CD14-positive monocyte (primary cell): ENCODE data around the gene PCBP3. TPM values are rescaled to one million over a fixed set of nuclear protein-coding genes. Genes with fewer than 3 reads are reported as not detected.

Source experiments
- DNase-seq, 3 donors: peaks; one replicate each; pipeline ENCODE4 v3.0.0-alpha.2; 2011 to 2022
- H2AFZ ChIP-seq: 2 replicates; pipeline ENCODE4 v1.6.0; 2012; ENCODE audit warnings: mild to moderate bottlenecking, low read depth, low read length, inconsistent platforms; ENCODE audit not compliant: insufficient read depth, poor library complexity, severe bottlenecking
- H3K27ac ChIP-seq, 2 donors: 1 replicate in 1 of 2; 2 replicates in 1 of 2; pipeline ENCODE4 v1.5.1; 2012 to 2013; ENCODE audit warnings: low read length in 2 of 2, control low read depth in 1 of 2, inconsistent platforms in 1 of 2, low read depth in 1 of 2, mild to moderate bottlenecking in 1 of 2
- H3K27me3 ChIP-seq, 2 donors: one replicate each; pipeline versions ENCODE4 v1.6.0 to v1.6.1; 2011 to 2013; ENCODE audit warnings: low read length in 2 of 2; ENCODE audit not compliant: control insufficient read depth in 2 of 2, insufficient read depth in 2 of 2
- H3K36me3 ChIP-seq, 2 donors: replicated peaks in 1 of 2; 1 replicate in 1 of 2; 2 replicates in 1 of 2; pipeline versions ENCODE4 v1.5.1 to v1.6.1; 2012 to 2013; ENCODE audit warnings: low read length in 2 of 2, control low read depth in 1 of 2, inconsistent platforms in 1 of 2, mild to moderate bottlenecking in 1 of 2; ENCODE audit not compliant: insufficient read depth in 2 of 2, control insufficient read depth in 1 of 2
- H3K4me1 ChIP-seq, 2 donors: 1 replicate in 1 of 2; 2 replicates in 1 of 2; pipeline versions ENCODE4 v1.5.1 to v1.6.1; 2012 to 2013; ENCODE audit warnings: low read length in 2 of 2, control low read depth in 1 of 2, inconsistent platforms in 1 of 2, mild to moderate bottlenecking in 1 of 2, moderate library complexity in 1 of 2; ENCODE audit not compliant: insufficient read depth in 2 of 2, control insufficient read depth in 1 of 2
- H3K4me2 ChIP-seq: replicated peaks from 2 replicates; pipeline ENCODE3; 2012; ENCODE audit warnings: low read length, moderate library complexity, mild to moderate bottlenecking; ENCODE audit not compliant: poor library complexity, severe bottlenecking; ENCODE audit errors: extremely low read depth
- H3K4me3 ChIP-seq, 3 experiments: fragments of 200-600 bp in 1 of 3; sonication (generic) in 1 of 3; replicated peaks in 1 of 3; 1 replicate in 2 of 3; 2 replicates in 1 of 3; pipeline ENCODE4 v1.5.1; 2011 to 2013; ENCODE audit warnings: low read length in 3 of 3, mild to moderate bottlenecking in 3 of 3, control low read depth in 2 of 3, low read depth in 2 of 3, inconsistent platforms in 1 of 3, moderate library complexity in 1 of 3
- H3K79me2 ChIP-seq: 2 replicates; pipeline ENCODE4 v1.6.0; 2012; ENCODE audit warnings: mild to moderate bottlenecking, control low read depth, inconsistent platforms, low read length, moderate library complexity; ENCODE audit not compliant: insufficient read depth
- H3K9ac ChIP-seq: 2 replicates; pipeline ENCODE4 v1.6.0; 2017; ENCODE audit warnings: low read length, mild to moderate bottlenecking; ENCODE audit not compliant: insufficient read depth, poor library complexity, severe bottlenecking
- H3K9me3 ChIP-seq, 2 donors: replicated peaks in 1 of 2; 1 replicate in 1 of 2; 2 replicates in 1 of 2; pipeline versions ENCODE4 v1.5.1 to v1.6.1; 2012 to 2013; ENCODE audit warnings: low read length in 2 of 2, control low read depth in 1 of 2; ENCODE audit not compliant: control insufficient read depth in 1 of 2, insufficient read depth in 1 of 2
- H4K20me1 ChIP-seq: 2 replicates; pipeline ENCODE4 v1.6.0; 2012; ENCODE audit warnings: mild to moderate bottlenecking, low read length, control low read depth, moderate library complexity; ENCODE audit not compliant: insufficient read depth
- H3K27ac Mint-ChIP-seq, 7 donors: one replicate each; pipeline ENCODE4 v1.8.0; 2020; ENCODE audit warnings: mild to moderate bottlenecking in 7 of 7, mixed read lengths in 7 of 7, moderate library complexity in 6 of 7, inconsistent platforms in 2 of 7
- H3K27me3 Mint-ChIP-seq, 3 donors: one replicate each; pipeline ENCODE4 v1.8.0; 2021 to 2022; ENCODE audit warnings: low read depth in 3 of 3, mild to moderate bottlenecking in 3 of 3, mixed read lengths in 3 of 3, moderate library complexity in 3 of 3, inconsistent platforms in 1 of 3
- H3K36me3 Mint-ChIP-seq, 2 donors: one replicate each; pipeline ENCODE4 v1.8.0; 2020; ENCODE audit warnings: mixed read lengths in 2 of 2, inconsistent platforms in 1 of 2, mild to moderate bottlenecking in 1 of 2
- H3K4me1 Mint-ChIP-seq: one replicate; pipeline ENCODE4 v1.8.0; 2020; ENCODE audit warnings: mild to moderate bottlenecking, mixed read lengths
- H3K4me3 Mint-ChIP-seq, 2 donors: one replicate each; pipeline ENCODE4 v1.8.0; 2020; ENCODE audit warnings: mild to moderate bottlenecking in 2 of 2, mixed read lengths in 2 of 2, moderate library complexity in 1 of 2
- H3K9me3 Mint-ChIP-seq, 7 donors: one replicate each; pipeline ENCODE4 v1.8.0; 2020 to 2022; ENCODE audit warnings: mixed read lengths in 7 of 7, mild to moderate bottlenecking in 6 of 7, moderate library complexity in 6 of 7, inconsistent platforms in 2 of 7
- WGBS: methylation state at CpG from one replicate; pipeline ENCODE4 v1.1.5; 2013; ENCODE audit warnings: missing lambda C conversion rate; ENCODE audit not compliant: insufficient coverage; 5-methylcytosine and 5-hydroxymethylcytosine counted together
- intact Hi-C, 2 donors: fragments of 100-400 bp; cut with micrococcal nuclease; formaldehyde crosslinking; loops; one replicate each; pipeline versions ENCODE4 v1.15.0 to v1.15.1; 2023
- polyA plus RNA-seq, 3 donors: library from polyadenylated mRNA; depleted of rRNA in 1 of 3; unstranded in 2 of 3; stranded (reverse) in 1 of 3; fragments of 300-500 nt in 2 of 3; fragments of >200 nt in 1 of 3; fragmentation: Illumina TruSeq in 2 of 3; gene quantifications; 1 replicate in 2 of 3; 2 replicates in 1 of 3; pipeline ENCODE4 v1.2.3, GENCODE V29; 2012 to 2021
- TF ChIP-seq, protein P1 (sequence below): fragments of 200-600 bp; IDR thresholded peaks from one replicate; pipeline ENCODE4 v1.8.0; 2022; ENCODE audit warnings: antibody characterized with exemption, mild to moderate bottlenecking

The PCBP3 gene
- polyA plus RNA-seq, 3 donors, result 0.34 to 0.49 TPM; not detected in 1

DNA sequence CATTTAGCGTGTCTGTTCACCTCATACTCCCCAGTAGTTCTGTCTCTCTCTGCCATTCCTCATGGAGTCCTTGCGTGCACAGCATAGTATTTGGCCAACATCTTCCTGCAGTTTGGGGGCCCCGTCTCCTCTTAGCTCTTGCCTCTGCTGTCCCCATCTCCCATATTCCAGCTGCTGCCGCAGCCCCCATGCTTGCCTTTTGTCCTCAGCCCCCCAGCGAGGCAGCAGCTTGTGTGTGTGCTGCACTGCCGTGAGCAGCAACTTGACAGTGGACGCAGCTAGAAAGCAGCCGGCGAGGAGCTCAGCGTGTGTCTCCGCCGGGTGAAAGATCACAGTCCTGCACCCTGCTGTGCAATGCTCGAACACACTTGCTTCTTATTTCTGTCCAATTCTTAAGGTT lies 173.8 kb downstream of the PCBP3 start:
- DNase-seq, result peak in 1 of 3 donors; percentile 4
- no peak overlapping the region for H3K27ac ChIP-seq
- peaks cover 29% of the 10 kb centered on the region for H3K4me1 Mint-ChIP-seq
- H3K36me3 Mint-ChIP-seq, result no peaks in the 10 kb centered on the region
- no peak overlapping the region for H3K9ac ChIP-seq
- no peaks in the 10 kb centered on the region for H3K79me2 ChIP-seq
- no peak overlapping the region for H3K4me3 Mint-ChIP-seq
- no peak overlapping the region for H2AFZ ChIP-seq
- TF ChIP-seq, protein P1, sequence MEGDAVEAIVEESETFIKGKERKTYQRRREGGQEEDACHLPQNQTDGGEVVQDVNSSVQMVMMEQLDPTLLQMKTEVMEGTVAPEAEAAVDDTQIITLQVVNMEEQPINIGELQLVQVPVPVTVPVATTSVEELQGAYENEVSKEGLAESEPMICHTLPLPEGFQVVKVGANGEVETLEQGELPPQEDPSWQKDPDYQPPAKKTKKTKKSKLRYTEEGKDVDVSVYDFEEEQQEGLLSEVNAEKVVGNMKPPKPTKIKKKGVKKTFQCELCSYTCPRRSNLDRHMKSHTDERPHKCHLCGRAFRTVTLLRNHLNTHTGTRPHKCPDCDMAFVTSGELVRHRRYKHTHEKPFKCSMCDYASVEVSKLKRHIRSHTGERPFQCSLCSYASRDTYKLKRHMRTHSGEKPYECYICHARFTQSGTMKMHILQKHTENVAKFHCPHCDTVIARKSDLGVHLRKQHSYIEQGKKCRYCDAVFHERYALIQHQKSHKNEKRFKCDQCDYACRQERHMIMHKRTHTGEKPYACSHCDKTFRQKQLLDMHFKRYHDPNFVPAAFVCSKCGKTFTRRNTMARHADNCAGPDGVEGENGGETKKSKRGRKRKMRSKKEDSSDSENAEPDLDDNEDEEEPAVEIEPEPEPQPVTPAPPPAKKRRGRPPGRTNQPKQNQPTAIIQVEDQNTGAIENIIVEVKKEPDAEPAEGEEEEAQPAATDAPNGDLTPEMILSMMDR, result no peak
- intact Hi-C loops, result loop anchor here (5.0 kb wide), 2 partner anchors 260 to 850 kb away; no protein-coding TSS in a partner anchor
- 93% methylated on average over 13 of the region's 13 CpGs for WGBS
- peaks cover 24 to 27% of the 10 kb centered on the region in 2 donors for H3K4me1 ChIP-seq
- no peak overlapping the region for H3K4me3 ChIP-seq
- no peaks in the 10 kb centered on the region for H3K27me3 ChIP-seq
- no peaks in the 10 kb centered on the region for H3K9me3 ChIP-seq
- no peaks in the 10 kb centered on the region for H4K20me1 ChIP-seq
- no peaks in the 10 kb centered on the region for H3K27me3 Mint-ChIP-seq
- no peaks in the 10 kb centered on the region for H3K36me3 ChIP-seq
- no peaks in the 10 kb centered on the region for H3K9me3 Mint-ChIP-seq
- H3K4me2 ChIP-seq, result no peak overlapping the region
- H3K27ac Mint-ChIP-seq, result peak overlapping the region in 5 of 7 donors; percentile 5 to 89 (median 22)

DNA sequence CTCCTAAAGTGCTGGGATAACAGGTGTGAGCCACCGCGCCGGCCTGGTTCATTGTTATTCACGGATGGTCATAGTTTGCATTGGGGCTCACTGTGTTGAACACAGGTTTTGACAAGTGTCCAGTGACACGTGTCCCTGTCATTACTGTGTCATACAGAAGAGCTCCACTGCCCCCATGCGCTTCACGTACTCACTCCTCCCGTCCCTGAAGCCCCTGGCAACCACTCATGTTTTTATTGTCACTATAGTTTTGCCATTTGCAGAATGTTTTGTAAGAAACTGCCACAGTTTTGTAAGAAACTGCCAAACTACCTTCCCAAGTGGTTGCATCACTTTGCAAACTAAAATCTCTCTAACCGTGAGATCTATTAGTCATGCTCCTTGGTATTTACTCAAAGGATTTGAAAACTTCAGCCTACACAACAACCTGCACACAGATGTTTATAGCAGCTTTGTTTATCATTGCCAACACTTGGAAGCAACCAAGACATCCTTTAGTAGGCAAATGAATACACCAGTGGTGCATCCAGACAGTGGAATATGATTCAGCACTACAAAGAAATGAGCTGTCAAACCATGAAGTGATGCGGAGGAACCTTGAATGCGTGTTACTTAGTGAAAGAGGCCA lies 174.9 kb downstream of the PCBP3 start:
- Histone ChIP-seq H3K27ac (peak overlapping the region in 1 of 2 donors; percentile 69), H3K27me3 (no peaks in the 10 kb centered on the region), H3K9ac (peak overlapping the region; percentile 4), H2AFZ (no peak overlapping the region), H3K9me3 (no peaks in the 10 kb centered on the region), H3K79me2 (no peaks in the 10 kb centered on the region), H4K20me1 (no peaks in the 10 kb centered on the region), H3K4me3 (no peak overlapping the region), H3K4me1 (peaks cover 24 to 27% of the 10 kb centered on the region in 2 donors), H3K36me3 (no peaks in the 10 kb centered on the region), H3K4me2 (no peak overlapping the region)
- no peaks in the 10 kb centered on the region for H3K9me3 Mint-ChIP-seq
- WGBS, result 40% methylated on average over 8 of the region's 11 CpGs
- H3K27ac Mint-ChIP-seq, result peak overlapping the region; percentile 70 to 89 (median 79)
- no peaks in the 10 kb centered on the region for H3K27me3 Mint-ChIP-seq
- no peaks in the 10 kb centered on the region for H3K36me3 Mint-ChIP-seq
- no peak overlapping the region for H3K4me3 Mint-ChIP-seq
- TF ChIP-seq, protein P1, result peak; percentile 21
- DNase-seq, result peak; percentile 67 to 84 (median 74)
- intact Hi-C loops, result loop anchor here (2.0 to 5.0 kb wide), 5 partner anchors 174 to 851 kb away; no protein-coding TSS in a partner anchor
- peaks cover 29% of the 10 kb centered on the region for H3K4me1 Mint-ChIP-seq
